Aorta (tissue), 5 donors: ENCODE measurements around the gene PLN. TPM values are rescaled to one million over a fixed set of nuclear protein-coding genes. Genes with fewer than 3 reads are reported as not detected.

ENCODE experiments used
- ATAC-seq: fragments of 200-7000 bp; cut with Tn5 transposase; one replicate; pipeline ENCODE4 v1.9.1; 2022; ENCODE audit warnings: moderate library complexity; ENCODE audit not compliant: low FRiP score
- DNase-seq, 2 donors: peaks; one replicate each; pipeline ENCODE4 v3.0.0-alpha.2; 2020
- H3K27ac ChIP-seq, 2 donors: one replicate each; pipeline ENCODE4 v1.5.1; 2013; ENCODE audit warnings: low read length in 2 of 2, mild to moderate bottlenecking in 2 of 2, moderate library complexity in 2 of 2, control low read depth in 1 of 2, inconsistent platforms in 1 of 2, low read depth in 1 of 2
- H3K27me3 ChIP-seq, 2 donors: one replicate each; pipeline ENCODE4 v1.6.1; 2013; ENCODE audit warnings: control low read depth in 1 of 2, low read length in 1 of 2, mild to moderate bottlenecking in 1 of 2, moderate library complexity in 1 of 2; ENCODE audit not compliant: insufficient read depth in 2 of 2, control insufficient read depth in 1 of 2
- H3K36me3 ChIP-seq, 2 donors: one replicate each; pipeline ENCODE4 v1.6.1; 2013; ENCODE audit warnings: control low read depth in 1 of 2, low read length in 1 of 2, mild to moderate bottlenecking in 1 of 2; ENCODE audit not compliant: insufficient read depth in 2 of 2, control insufficient read depth in 1 of 2
- H3K4me1 ChIP-seq, 2 donors: one replicate each; pipeline ENCODE4 v1.6.1; 2013; ENCODE audit warnings: low read length in 2 of 2, control low read depth in 1 of 2, mild to moderate bottlenecking in 1 of 2, moderate library complexity in 1 of 2; ENCODE audit not compliant: insufficient read depth in 2 of 2, control insufficient read depth in 1 of 2
- H3K4me3 ChIP-seq, 2 donors: one replicate each; pipeline ENCODE4 v1.5.1; 2013; ENCODE audit warnings: low read length in 2 of 2, control low read depth in 1 of 2, mild to moderate bottlenecking in 1 of 2
- H3K9me3 ChIP-seq: one replicate; pipeline ENCODE4 v1.6.1; 2013; ENCODE audit warnings: mild to moderate bottlenecking, low read length; ENCODE audit not compliant: control insufficient read depth
- WGBS, 2 donors: extraction: QIAGEN DNeasy Blood & Tissue Kit; methylation state at CpG; one replicate each; pipeline ENCODE4 v1.1.7; 2013; 5-methylcytosine and 5-hydroxymethylcytosine counted together
- intact Hi-C, 2 donors: fragments of 100-400 bp; cut with DNase I; formaldehyde crosslinking; loops; one replicate each; pipeline versions ENCODE4 v1.14.2 to v1.15.0; 2022
- polyA plus RNA-seq, 2 donors: library from polyadenylated mRNA; stranded (reverse); fragments of 200-250 nt; gene quantifications; one replicate each; pipeline ENCODE4 v1.2.3, GENCODE V29; 2013
- total RNA-seq, 2 donors: library from RNA; stranded (reverse); fragmentation: NEBNext Ultra II Directional; extraction: Animal tissue kit (Norgen Biotek cat#: 25700); gene quantifications; one replicate each; pipeline ENCODE4 v1.2.1, GENCODE V29; 2021
- donor health status: healthy with polysubstance abuse.
- donor health status: Bipolar disorder and iron deficiency.
- donor health status: DM: no; HTN: no; CAD: no.
- donor health status: DM: no; HTN: no; CAD: no.
- donor health status: DM: yes; HTN: yes; CAD: no.

Gene PLN
- total and polyA plus RNA-seq, 4 donors: 232 to 955 (median 563) TPM

- 93 to 95% methylated on average over 2 of the region's 2 CpGs for WGBS, 2 donors
- ATAC-seq: no peak
These were observed 31.7 kb downstream of the PLN start for GRCh38 chr6:118579786-118580185.

DNA sequence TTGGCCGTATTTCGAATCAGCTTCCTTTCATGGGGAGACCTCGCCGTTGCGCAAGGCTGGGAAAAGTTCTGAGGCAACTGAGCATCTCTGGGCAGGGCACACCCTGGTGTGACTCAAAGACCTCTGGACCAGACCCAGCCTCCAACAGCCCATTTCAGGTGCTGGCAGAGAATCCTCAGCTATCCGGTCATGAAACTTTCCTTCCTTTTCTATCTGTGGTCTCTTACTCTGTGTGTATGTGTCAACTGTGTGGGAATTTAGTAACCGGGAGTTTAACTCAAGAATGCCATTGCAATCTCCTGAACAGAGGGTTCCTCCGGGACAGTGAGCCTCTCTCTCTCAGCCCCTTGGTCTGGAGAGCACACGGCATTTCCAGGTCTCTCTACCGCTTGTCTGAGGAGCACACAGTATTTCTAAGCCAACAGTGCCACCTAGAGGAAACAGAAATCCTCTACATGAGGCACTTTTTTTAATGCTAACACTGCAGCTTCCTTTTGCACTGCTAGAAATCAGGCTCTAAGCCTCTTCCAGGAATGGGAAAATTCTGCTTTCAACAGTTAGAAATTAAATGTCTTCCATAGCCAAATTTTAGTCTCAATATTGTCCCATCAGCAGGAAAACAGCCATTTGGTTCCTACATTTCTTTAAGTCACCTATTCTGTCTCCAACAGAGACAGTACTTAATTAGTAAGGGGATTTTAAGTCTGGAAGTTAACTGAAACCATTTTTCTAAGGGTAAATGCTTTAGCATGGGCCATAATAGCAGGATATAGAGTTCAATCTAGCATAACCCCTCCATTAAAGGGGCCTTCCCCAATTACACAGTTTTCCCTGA lies 32.7 kb downstream of the PLN start:
- intact Hi-C loops: loop anchor here (2.0 to 10.0 kb wide), 5 partner anchors 36 to 606 kb away; no protein-coding TSS in a partner anchor

More at GRCh38 chr6:118579786-118580185, 31.7 kb downstream of the PLN start:
- Histone ChIP-seq H3K9me3 (peaks cover 1% of the 10 kb centered on the region), H3K4me1 (no peaks in the 10 kb centered on the region), H3K27me3 (no peaks in the 10 kb centered on the region), H3K27ac (no peak overlapping the region), H3K36me3 (no peaks in the 10 kb centered on the region), H3K4me3 (no peak overlapping the region)
- intact Hi-C loops: loop anchor here (2.0 to 10.0 kb wide), 5 partner anchors 38 to 605 kb away; no protein-coding TSS in a partner anchor
- DNase-seq: no peak

GRCh38 chr6:118581489-118581959 lies 33.4 kb downstream of the PLN start:
- Histone ChIP-seq H3K9me3 (no peaks in the 10 kb centered on the region), H3K27ac (no peak overlapping the region), H3K4me3 (no peak overlapping the region), H3K4me1 (no peaks in the 10 kb centered on the region), H3K36me3 (no peaks in the 10 kb centered on the region), H3K27me3 (no peaks in the 10 kb centered on the region)
- DNase-seq: no peak
- 82 to 83% methylated on average over 5 of the region's 5 CpGs for WGBS, 2 donors
- intact Hi-C loops: loop anchor here (2.0 to 10.0 kb wide), 5 partner anchors 36 to 607 kb away; no protein-coding TSS in a partner anchor
- peak; percentile 64 for ATAC-seq

More for the DNA sequence above, 32.7 kb downstream of the PLN start:
- Histone ChIP-seq H3K9me3 (peaks cover 1% of the 10 kb centered on the region), H3K4me1 (no peaks in the 10 kb centered on the region), H3K36me3 (no peaks in the 10 kb centered on the region), H3K4me3 (no peak overlapping the region), H3K27me3 (no peaks in the 10 kb centered on the region), H3K27ac (no peak overlapping the region)
- DNase-seq: peak in 1 of 2 donors; percentile 69
- 43 to 54% methylated on average over 10 of the region's 10 CpGs for WGBS, 2 donors
- ATAC-seq: peak; percentile 93

- WGBS, 2 donors: 97 to 98% methylated on average over 5 of the region's 5 CpGs
- Histone ChIP-seq H3K4me1 (no peaks in the 10 kb centered on the region), H3K36me3 (no peaks in the 10 kb centered on the region), H3K9me3 (no peaks in the 10 kb centered on the region), H3K27me3 (no peaks in the 10 kb centered on the region), H3K4me3 (no peak overlapping the region), H3K27ac (no peak overlapping the region)
- intact Hi-C loops: loop anchor here (5.0 to 10.0 kb wide), 4 partner anchors 32 to 610 kb away; no protein-coding TSS in a partner anchor
- ATAC-seq: no peak
- DNase-seq: no peak
These were observed 36.8 kb downstream of the PLN start for GRCh38 chr6:118584911-118585310.

- Histone ChIP-seq H3K4me1 (no peaks in the 10 kb centered on the region), H3K27me3 (no peaks in the 10 kb centered on the region), H3K4me3 (no peak overlapping the region), H3K9me3 (no peaks in the 10 kb centered on the region), H3K36me3 (no peaks in the 10 kb centered on the region), H3K27ac (no peak overlapping the region)
- WGBS, 2 donors: 91 to 93% methylated on average over 5 of the region's 5 CpGs
- intact Hi-C loops: loop anchor here (10.0 kb wide), 1 partner anchor 612 kb away; no protein-coding TSS in a partner anchor
- ATAC-seq (no peak), DNase-seq (no peak)
These were observed 38.8 kb downstream of the PLN start for GRCh38 chr6:118586746-118587485.

DNA sequence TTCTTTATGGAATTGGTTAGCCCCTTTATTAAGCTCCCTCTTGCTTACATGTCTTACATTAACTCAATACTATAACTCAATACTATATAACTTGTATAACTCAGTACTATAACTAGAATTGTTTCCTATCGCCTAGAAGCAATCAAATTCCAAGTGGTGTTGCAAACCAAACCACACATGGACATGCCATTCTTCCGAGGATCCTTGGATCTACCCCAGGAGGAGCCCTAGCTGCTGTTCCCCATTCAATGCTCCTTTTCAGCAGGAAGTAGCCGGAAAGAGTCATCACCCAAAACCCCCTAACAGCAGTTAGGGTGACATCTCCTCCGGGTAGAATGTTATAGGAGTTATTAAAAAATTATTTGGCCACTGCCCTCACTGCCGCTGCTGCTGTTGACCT lies 40.5 kb downstream of the PLN start:
- ATAC-seq (no peak), DNase-seq (no peak)
- no peaks in the 10 kb centered on the region for H3K4me1 ChIP-seq
- 94% methylated on average over 5 of the region's 5 CpGs for WGBS, 2 donors
- no peak overlapping the region for H3K27ac ChIP-seq
- no peaks in the 10 kb centered on the region for H3K9me3 ChIP-seq
- intact Hi-C loops: loop anchor here (10.0 kb wide), 1 partner anchor 614 kb away; no protein-coding TSS in a partner anchor
- no peak overlapping the region for H3K4me3 ChIP-seq
- no peaks in the 10 kb centered on the region for H3K27me3 ChIP-seq
- H3K36me3 ChIP-seq: no peaks in the 10 kb centered on the region

GRCh38 chr6:118589186-118589585 lies 41.1 kb downstream of the PLN start:
- Histone ChIP-seq H3K36me3 (no peaks in the 10 kb centered on the region), H3K9me3 (no peaks in the 10 kb centered on the region), H3K27ac (no peak overlapping the region), H3K4me3 (no peak overlapping the region), H3K4me1 (no peaks in the 10 kb centered on the region), H3K27me3 (no peaks in the 10 kb centered on the region)
- 42 to 53% methylated on average over 4 of the region's 4 CpGs for whole genome bisulfite sequencing, 2 donors
- no peak for ATAC-seq
- DNase-seq: no peak
- intact Hi-C loops: loop anchor here (10.0 kb wide), 1 partner anchor 614 kb away; no protein-coding TSS in a partner anchor

DNA sequence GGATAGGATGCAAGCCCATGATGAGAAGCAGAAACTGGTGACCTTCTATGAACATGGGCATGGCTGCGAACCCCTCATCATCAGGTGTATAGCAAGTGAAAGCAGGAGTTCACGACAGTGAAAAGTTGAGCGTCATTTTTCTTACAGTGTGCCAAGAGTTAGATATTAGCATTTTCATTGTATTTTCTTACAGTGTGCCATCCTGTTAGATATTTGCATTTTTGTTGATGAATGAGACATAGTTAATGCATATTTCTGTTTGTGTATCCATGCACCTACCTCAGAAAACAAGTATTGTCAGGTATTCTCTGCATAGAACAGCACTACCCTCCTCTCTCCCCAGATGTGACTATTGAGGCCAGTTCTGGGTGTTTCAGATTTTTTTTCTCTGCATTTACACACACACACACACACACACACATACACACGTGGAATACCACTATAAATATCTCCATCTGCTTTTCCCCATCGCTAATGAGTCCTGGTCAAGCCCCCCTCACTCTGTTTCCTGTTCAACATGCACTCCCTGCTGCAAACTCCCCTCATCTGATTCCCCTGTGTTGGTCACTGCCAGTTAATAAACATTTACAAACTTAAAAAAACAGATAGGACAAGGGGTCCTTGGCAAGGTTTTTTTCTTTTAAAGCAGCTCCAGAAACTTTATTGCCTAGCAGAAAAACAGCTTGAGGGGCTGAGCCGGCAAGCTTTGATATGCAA lies 41.7 kb downstream of the PLN start:
- Histone ChIP-seq H3K27ac (no peak overlapping the region), H3K27me3 (no peaks in the 10 kb centered on the region), H3K36me3 (no peaks in the 10 kb centered on the region), H3K4me3 (no peak overlapping the region), H3K4me1 (no peaks in the 10 kb centered on the region), H3K9me3 (no peaks in the 10 kb centered on the region)
- intact Hi-C loops: loop anchor here (10.0 kb wide), 1 partner anchor 615 kb away; no protein-coding TSS in a partner anchor
- DNase-seq (no peak), ATAC-seq (no peak)
- 55 to 64% methylated on average over 6 of the region's 6 CpGs for WGBS, 2 donors
